Ishikawa (cell line): ENCODE measurements around the gene NMB.

Experiments
- CEBPB ChIP-seq: IDR thresholded peaks from 2 replicates; pipeline ENCODE4 v1.6.1; 2012
- EGR1 ChIP-seq: IDR thresholded peaks from 2 replicates; pipeline ENCODE4 v1.6.1; 2012
- EP300 ChIP-seq: IDR thresholded peaks from 2 replicates; pipeline ENCODE4 v1.6.1; 2012; ENCODE audit warnings: borderline replicate concordance
- FOXM1 ChIP-seq: IDR thresholded peaks from 2 replicates; pipeline ENCODE4 v1.6.1; 2012; ENCODE audit warnings: low read depth, borderline replicate concordance
- RAD21 ChIP-seq: IDR thresholded peaks from 2 replicates; pipeline ENCODE4 v1.6.1; 2012; ENCODE audit warnings: low read depth
- TAF1 ChIP-seq: IDR thresholded peaks from 2 replicates; pipeline ENCODE4 v1.6.1; 2012; ENCODE audit warnings: low read depth, mild to moderate bottlenecking
- TCF12 ChIP-seq: IDR thresholded peaks from 2 replicates; pipeline ENCODE4 v1.6.1; 2012; ENCODE audit warnings: low read depth
- TEAD4 ChIP-seq: IDR thresholded peaks from 2 replicates; pipeline ENCODE4 v1.6.1; 2012
- YY1 ChIP-seq: IDR thresholded peaks from 2 replicates; pipeline ENCODE4 v1.6.1; 2012; ENCODE audit warnings: low read depth
- TF ChIP-seq, protein P1 (sequence below): IDR thresholded peaks from 2 replicates; pipeline ENCODE4 v1.6.1; 2012
- TF ChIP-seq, protein P2 (sequence below): IDR thresholded peaks from 2 replicates; pipeline ENCODE4 v1.6.1; 2012; ENCODE audit warnings: low read depth, mild to moderate bottlenecking
- TF ChIP-seq, protein P3 (sequence below): IDR thresholded peaks from 2 replicates; pipeline ENCODE4 v1.6.1; 2012

DNA sequence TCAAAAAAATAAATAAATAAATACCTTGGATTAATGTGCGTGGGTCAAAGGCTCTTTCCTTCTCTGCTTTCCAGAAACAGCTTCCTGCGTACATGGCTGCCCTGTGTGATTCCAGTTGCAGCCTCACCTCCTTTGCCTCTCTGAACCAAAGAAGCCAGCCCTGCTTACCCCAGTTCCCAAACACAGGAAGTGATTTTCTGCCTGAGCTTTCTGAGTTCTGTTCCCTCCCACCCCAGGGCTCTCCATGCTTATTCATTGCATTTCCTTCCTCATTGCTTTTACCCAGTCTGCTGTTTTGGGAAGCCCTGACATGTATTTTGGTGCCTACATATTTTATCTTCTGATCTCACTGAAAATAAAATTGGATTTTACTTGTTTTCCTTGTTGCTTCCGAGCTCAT lies 41.8 kb downstream of the NMB start:
- TF ChIP-seq EGR1 (no peak), RAD21 (no peak), EP300 (no peak), YY1 (no peak), TAF1 (no peak), TEAD4 (no peak), CEBPB (no peak), TCF12 (no peak), FOXM1 (no peak)
- TF ChIP-seq, protein P1, sequence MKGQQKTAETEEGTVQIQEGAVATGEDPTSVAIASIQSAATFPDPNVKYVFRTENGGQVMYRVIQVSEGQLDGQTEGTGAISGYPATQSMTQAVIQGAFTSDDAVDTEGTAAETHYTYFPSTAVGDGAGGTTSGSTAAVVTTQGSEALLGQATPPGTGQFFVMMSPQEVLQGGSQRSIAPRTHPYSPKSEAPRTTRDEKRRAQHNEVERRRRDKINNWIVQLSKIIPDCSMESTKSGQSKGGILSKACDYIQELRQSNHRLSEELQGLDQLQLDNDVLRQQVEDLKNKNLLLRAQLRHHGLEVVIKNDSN: no peak
- TF ChIP-seq, protein P2, sequence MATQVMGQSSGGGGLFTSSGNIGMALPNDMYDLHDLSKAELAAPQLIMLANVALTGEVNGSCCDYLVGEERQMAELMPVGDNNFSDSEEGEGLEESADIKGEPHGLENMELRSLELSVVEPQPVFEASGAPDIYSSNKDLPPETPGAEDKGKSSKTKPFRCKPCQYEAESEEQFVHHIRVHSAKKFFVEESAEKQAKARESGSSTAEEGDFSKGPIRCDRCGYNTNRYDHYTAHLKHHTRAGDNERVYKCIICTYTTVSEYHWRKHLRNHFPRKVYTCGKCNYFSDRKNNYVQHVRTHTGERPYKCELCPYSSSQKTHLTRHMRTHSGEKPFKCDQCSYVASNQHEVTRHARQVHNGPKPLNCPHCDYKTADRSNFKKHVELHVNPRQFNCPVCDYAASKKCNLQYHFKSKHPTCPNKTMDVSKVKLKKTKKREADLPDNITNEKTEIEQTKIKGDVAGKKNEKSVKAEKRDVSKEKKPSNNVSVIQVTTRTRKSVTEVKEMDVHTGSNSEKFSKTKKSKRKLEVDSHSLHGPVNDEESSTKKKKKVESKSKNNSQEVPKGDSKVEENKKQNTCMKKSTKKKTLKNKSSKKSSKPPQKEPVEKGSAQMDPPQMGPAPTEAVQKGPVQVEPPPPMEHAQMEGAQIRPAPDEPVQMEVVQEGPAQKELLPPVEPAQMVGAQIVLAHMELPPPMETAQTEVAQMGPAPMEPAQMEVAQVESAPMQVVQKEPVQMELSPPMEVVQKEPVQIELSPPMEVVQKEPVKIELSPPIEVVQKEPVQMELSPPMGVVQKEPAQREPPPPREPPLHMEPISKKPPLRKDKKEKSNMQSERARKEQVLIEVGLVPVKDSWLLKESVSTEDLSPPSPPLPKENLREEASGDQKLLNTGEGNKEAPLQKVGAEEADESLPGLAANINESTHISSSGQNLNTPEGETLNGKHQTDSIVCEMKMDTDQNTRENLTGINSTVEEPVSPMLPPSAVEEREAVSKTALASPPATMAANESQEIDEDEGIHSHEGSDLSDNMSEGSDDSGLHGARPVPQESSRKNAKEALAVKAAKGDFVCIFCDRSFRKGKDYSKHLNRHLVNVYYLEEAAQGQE: no peak
- TF ChIP-seq, protein P3, sequence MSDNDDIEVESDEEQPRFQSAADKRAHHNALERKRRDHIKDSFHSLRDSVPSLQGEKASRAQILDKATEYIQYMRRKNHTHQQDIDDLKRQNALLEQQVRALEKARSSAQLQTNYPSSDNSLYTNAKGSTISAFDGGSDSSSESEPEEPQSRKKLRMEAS: no peak
